H1 (cell line): ENCODE measurements around the gene WDR54. TPM values are rescaled to one million over a fixed set of nuclear protein-coding genes. Genes with fewer than 3 reads are reported as not detected.

ENCODE experiments used
- CTCF ChIA-PET: fragments of 300-600 bp; sonication (Branson Sonifier 250); formaldehyde crosslinking; loops from one replicate; lab custom pipeline; 2021; ENCODE audit not compliant: partially characterized antibody; lab: Charles Lee
- POLR2A ChIA-PET: fragments of 300-600 bp; sonication (Branson Sonifier 250); formaldehyde crosslinking; loops from one replicate; lab custom pipeline; 2021; ENCODE audit warnings: inconsistent platforms; ENCODE audit not compliant: partially characterized antibody; lab: Charles Lee
- DNase-seq, 2 experiments: peaks; one replicate each; pipeline versions ENCODE4 v3.0.0 to v3.0.0-alpha.2; 2010 to 2022; ENCODE audit warnings: low spot score in 2 of 2, low read depth in 1 of 2, mixed read lengths in 1 of 2
- FAIRE-seq: peaks from 2 replicates; lab custom pipeline; 2011; peaks lifted over from hg19 to GRCh38; lab: Jason Lieb, UNC
- H2AFZ ChIP-seq: 2 replicates; pipeline ENCODE4 v1.8.1; 2012; ENCODE audit warnings: low read length, inconsistent platforms
- H2AK5ac ChIP-seq: 2 replicates; pipeline ENCODE4 v1.6.1; 2013; ENCODE audit warnings: low read depth, low read length
- H2BK120ac ChIP-seq: replicated peaks from 2 replicates; pipeline ENCODE3; 2013; ENCODE audit warnings: low read depth, low read length, inconsistent platforms
- H2BK12ac ChIP-seq: 2 replicates; pipeline ENCODE4 v1.6.1; 2013; ENCODE audit warnings: low read depth, low read length
- H2BK15ac ChIP-seq: 2 replicates; pipeline ENCODE4 v1.6.1; 2013; ENCODE audit warnings: low read length
- H2BK20ac ChIP-seq: 2 replicates; pipeline ENCODE4 v1.6.1; 2013; ENCODE audit warnings: low read length
- H2BK5ac ChIP-seq: 2 replicates; pipeline ENCODE4 v1.6.1; 2013; ENCODE audit warnings: low read depth, low read length
- H3K14ac ChIP-seq: 2 replicates; pipeline ENCODE4 v1.6.1; 2013; ENCODE audit warnings: inconsistent platforms; ENCODE audit not compliant: insufficient read length
- H3K18ac ChIP-seq: 2 replicates; pipeline ENCODE4 v1.6.1; 2013; ENCODE audit warnings: low read length; ENCODE audit errors: extremely low read depth
- H3K23ac ChIP-seq: 2 replicates; pipeline ENCODE4 v1.6.1; 2013; ENCODE audit warnings: inconsistent platforms; ENCODE audit not compliant: insufficient read length
- H3K23me2 ChIP-seq: 2 replicates; pipeline ENCODE4 v1.6.1; 2013; ENCODE audit warnings: low read depth, low read length
- H3K27ac ChIP-seq: 2 replicates; pipeline ENCODE4 v1.6.1; 2011; ENCODE audit warnings: low read depth, low read length, inconsistent platforms
- H3K27me3 ChIP-seq, 4 experiments: replicated peaks in 1 of 4; 1 replicate in 1 of 4; 2 replicates in 3 of 4; pipeline versions ENCODE4 v1.6.1 to v1.8.1; 2011 to 2013; ENCODE audit warnings: low read length in 3 of 4, mild to moderate bottlenecking in 3 of 4, inconsistent platforms in 2 of 4, mixed read lengths in 2 of 4, moderate library complexity in 1 of 4; ENCODE audit not compliant: control insufficient read depth in 3 of 4, insufficient read depth in 3 of 4; ENCODE audit errors: extremely low read depth in 1 of 4
- H3K36me3 ChIP-seq, 4 experiments: 2 replicates each; pipeline versions ENCODE4 v1.6.1 to v1.8.1; 2011 to 2013; ENCODE audit warnings: mild to moderate bottlenecking in 4 of 4, low read length in 3 of 4, moderate library complexity in 2 of 4, control low read depth in 1 of 4, inconsistent platforms in 1 of 4; ENCODE audit not compliant: insufficient read depth in 4 of 4, control insufficient read depth in 2 of 4
- H3K4ac ChIP-seq: replicated peaks from 2 replicates; pipeline ENCODE3; 2013; ENCODE audit warnings: low read length, low read depth, mixed read lengths, inconsistent platforms; ENCODE audit not compliant: insufficient read length
- H3K4me1 ChIP-seq, 4 experiments: replicated peaks in 1 of 4; 1 replicate in 1 of 4; 2 replicates in 3 of 4; pipeline versions ENCODE4 v1.6.1 to v1.8.1; 2011 to 2013; ENCODE audit warnings: low read length in 3 of 4, inconsistent platforms in 2 of 4, mixed read lengths in 1 of 4; ENCODE audit not compliant: insufficient read depth in 4 of 4, control insufficient read depth in 3 of 4
- H3K4me2 ChIP-seq, 2 experiments: 2 replicates each; pipeline versions ENCODE4 v1.6.1 to v1.8.1; 2011 to 2013; ENCODE audit warnings: low read depth in 2 of 2, low read length in 2 of 2, control low read depth in 1 of 2, inconsistent platforms in 1 of 2, mild to moderate bottlenecking in 1 of 2; ENCODE audit not compliant: insufficient read depth in 1 of 2
- H3K4me3 ChIP-seq, 4 experiments: fragments of 200-600, 300-600 bp in 1 of 4; sonication (generic), shearing (Covaris generic), sonication (Bioruptor Twin) in 1 of 4; 2 replicates each; pipeline versions ENCODE4 v1.5.1 to v1.8.1; 2011 to 2016; ENCODE audit warnings: low read length in 4 of 4, low read depth in 3 of 4, control low read depth in 2 of 4, inconsistent platforms in 2 of 4, mild to moderate bottlenecking in 2 of 4, mixed read lengths in 1 of 4, moderate library complexity in 1 of 4; ENCODE audit not compliant: insufficient read depth in 2 of 4; ENCODE audit errors: extremely low read depth in 1 of 4
- H3K56ac ChIP-seq: replicated peaks from 2 replicates; pipeline ENCODE3; 2013; ENCODE audit warnings: low read depth, mild to moderate bottlenecking, mixed read lengths, low read length, inconsistent platforms; ENCODE audit not compliant: insufficient read length
- H3K79me1 ChIP-seq: 2 replicates; pipeline ENCODE4 v1.6.1; 2013; ENCODE audit warnings: low read depth, low read length, control low read depth
- H3K79me2 ChIP-seq, 2 experiments: 2 replicates each; pipeline versions ENCODE4 v1.6.1 to v1.8.1; 2012 to 2013; ENCODE audit warnings: low read length in 2 of 2, mild to moderate bottlenecking in 2 of 2, inconsistent platforms in 1 of 2; ENCODE audit not compliant: insufficient read depth in 2 of 2, control insufficient read depth in 1 of 2
- H3K9ac ChIP-seq, 4 experiments: replicated peaks in 1 of 4; 1 replicate in 1 of 4; 2 replicates in 3 of 4; pipeline versions ENCODE4 v1.6.1 to v1.8.1; 2011 to 2013; ENCODE audit warnings: low read depth in 3 of 4, low read length in 3 of 4, control low read depth in 2 of 4, mild to moderate bottlenecking in 2 of 4, moderate library complexity in 2 of 4, inconsistent platforms in 1 of 4; ENCODE audit errors: extremely low read depth in 1 of 4
- H3K9me3 ChIP-seq, 2 experiments: 2 replicates each; pipeline versions ENCODE4 v1.6.1 to v1.8.1; 2012 to 2013; ENCODE audit warnings: mild to moderate bottlenecking in 2 of 2, moderate library complexity in 2 of 2, control low read depth in 1 of 2, inconsistent platforms in 1 of 2, low read depth in 1 of 2, low read length in 1 of 2, mixed read lengths in 1 of 2; ENCODE audit not compliant: insufficient read depth in 2 of 2
- H4K20me1 ChIP-seq, 2 experiments: replicated peaks in 1 of 2; 2 replicates each; pipeline versions ENCODE3 to v1.8.1; 2011 to 2013; ENCODE audit warnings: inconsistent platforms in 2 of 2, low read length in 2 of 2, mild to moderate bottlenecking in 1 of 2; ENCODE audit not compliant: insufficient read depth in 2 of 2, control insufficient read depth in 1 of 2
- H4K5ac ChIP-seq: 2 replicates; pipeline ENCODE4 v1.6.1; 2013; ENCODE audit warnings: low read length, low read depth, mixed read lengths, inconsistent platforms; ENCODE audit not compliant: insufficient read length
- H4K8ac ChIP-seq: 2 replicates; pipeline ENCODE4 v1.8.0; 2013; ENCODE audit warnings: mild to moderate bottlenecking, moderate library complexity, low read length, inconsistent platforms; ENCODE audit not compliant: insufficient read depth; ENCODE audit errors: extremely low read depth
- H4K91ac ChIP-seq: replicated peaks from 2 replicates; pipeline ENCODE3; 2013; ENCODE audit warnings: low read length, mixed read lengths, inconsistent platforms; ENCODE audit not compliant: insufficient read length
- ATF3 ChIP-seq: IDR thresholded peaks from 2 replicates; pipeline ENCODE4 v1.6.1; 2011; ENCODE audit warnings: low read depth, mild to moderate bottlenecking, low read length; ENCODE audit not compliant: insufficient read depth
- CTBP2 ChIP-seq: IDR thresholded peaks from 2 replicates; pipeline ENCODE4 v1.7.0; 2011; ENCODE audit warnings: borderline replicate concordance, mild to moderate bottlenecking, moderate library complexity, mixed read lengths, low read length; ENCODE audit not compliant: insufficient read depth, insufficient read length
- JUND ChIP-seq: IDR thresholded peaks from 2 replicates; pipeline ENCODE4 v1.6.1; 2011; ENCODE audit warnings: mild to moderate bottlenecking, improper control_type of control experiment, low read length
- KDM1A ChIP-seq: fragments of 200-600, 300-600 bp; sonication (generic); IDR thresholded peaks from 2 replicates; pipeline ENCODE4 v1.7.1; 2016; ENCODE audit warnings: mild to moderate bottlenecking, low read length, borderline replicate concordance
- RBBP5 ChIP-seq: IDR thresholded peaks from 2 replicates; pipeline ENCODE4 v1.7.1; 2012; ENCODE audit warnings: low read depth, mild to moderate bottlenecking, inconsistent platforms, low read length, moderate library complexity, borderline replicate concordance
- TAF1 ChIP-seq: IDR thresholded peaks from 2 replicates; pipeline ENCODE4 v1.6.1; 2011; ENCODE audit warnings: mild to moderate bottlenecking, low read depth, low read length
- TAF7 ChIP-seq: optimal IDR thresholded peaks from 2 replicates; pipeline ENCODE3; 2011; ENCODE audit warnings: low read depth, mild to moderate bottlenecking, inconsistent platforms, low read length, moderate library complexity, borderline replicate concordance
- TBP ChIP-seq: IDR thresholded peaks from 2 replicates; pipeline ENCODE4 v1.6.1; 2011; ENCODE audit warnings: low read depth, low read length, improper control_type of control experiment
- ZNF274 ChIP-seq: IDR thresholded peaks from 2 replicates; pipeline ENCODE4 v1.7.0; 2012; ENCODE audit warnings: low read length, borderline replicate concordance; ENCODE audit errors: extremely low read depth
- WGBS, 2 experiments: shearing (Covaris generic) in 1 of 2; methylation state at CpG; one replicate each; pipeline versions ENCODE4 v1.1.6 to v1.1.7; 2013 to 2015; ENCODE audit warnings: low lambda C conversion rate in 2 of 2, mixed read lengths in 2 of 2, inconsistent platforms in 1 of 2, low coverage in 1 of 2, missing lambda C conversion rate in 1 of 2; ENCODE audit not compliant: insufficient replicate concordance in 2 of 2, insufficient coverage in 1 of 2, insufficient read length in 1 of 2; ENCODE audit errors: extremely low coverage in 1 of 2, missing lambda C conversion rate in 1 of 2; 5-methylcytosine and 5-hydroxymethylcytosine counted together
- polyA plus RNA-seq, 7 experiments: library from polyadenylated mRNA; depleted of rRNA in 3 of 7; stranded (reverse) in 5 of 7; unstranded in 2 of 7; fragments of >200 nt in 5 of 7; fragments of 200-250 nt in 2 of 7; gene quantifications; 1 replicate in 5 of 7; 2 replicates in 1 of 7; 4 replicates in 1 of 7; pipeline versions ENCODE4 v1.2.1 to v1.2.3, GENCODE V29; 2011 to 2013; ENCODE audit warnings: missing spikeins in 2 of 7, mixed read lengths in 2 of 7
- total RNA-seq: library from RNA; stranded (reverse); fragmentation: NEBNext Ultra II Directional; extraction: Animal tissue kit (Norgen Biotek cat#: 25700); gene quantifications from 2 replicates; pipeline ENCODE4 v1.2.1, GENCODE V29; 2021
- TF ChIP-seq, protein P1 (sequence below): IDR thresholded peaks from 2 replicates; pipeline ENCODE4 v1.6.1; 2012; ENCODE audit warnings: inconsistent platforms

Gene WDR54
- total and polyA plus RNA-seq, 2 of the 8 experiments (the other 6 are each of a cell fraction or from before 2014, with no cell fraction given), result 41.6 to 125 TPM

DNA sequence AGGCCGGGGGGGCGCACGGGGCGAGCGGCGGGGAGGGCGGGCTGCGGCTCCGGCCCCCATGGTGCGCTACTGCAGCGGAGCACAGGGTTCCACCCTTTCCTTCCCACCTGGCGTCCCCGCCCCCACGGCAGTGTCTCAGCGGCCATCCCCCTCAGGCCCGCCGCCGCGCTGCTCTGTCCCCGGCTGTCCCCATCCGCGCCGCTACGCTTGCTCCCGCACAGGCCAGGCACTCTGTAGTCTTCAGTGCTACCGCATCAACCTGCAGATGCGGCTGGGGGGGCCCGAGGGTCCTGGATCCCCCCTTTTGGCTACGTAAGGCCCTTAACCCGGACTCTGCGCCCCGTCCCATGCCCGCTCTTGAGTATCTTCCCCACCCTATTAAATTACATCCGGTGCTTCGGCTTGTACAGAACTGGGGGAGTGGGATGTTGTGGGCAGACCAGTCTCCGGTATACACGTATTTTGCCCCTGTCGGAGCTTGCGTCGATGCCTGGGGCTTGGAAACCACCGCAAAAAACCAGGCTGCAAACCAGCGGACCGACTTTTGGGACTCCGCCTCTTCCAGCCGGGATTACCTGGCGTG, 36.1 kb downstream of the WDR54 start:
- Histone ChIP-seq H2BK20ac (no peak overlapping the region), H2BK120ac (no peak overlapping the region), H2BK12ac (no peak overlapping the region), H3K36me3 (peaks cover 0 to 11% (median 1%) of the 10 kb centered on the region in 4 experiments; a peak in 3 of 8 replicates), H2BK5ac (peak overlapping the region; percentile 94), H3K18ac (peak overlapping the region; percentile 34; the same call in 1 of the 2 replicates), H4K8ac (peak overlapping the region; percentile 96), H3K27me3 (no peaks in the 10 kb centered on the region), H3K79me2 (peaks cover 0 to 9% of the 10 kb centered on the region in 2 experiments; a peak in 1 of 4 replicates), H3K9me3 (no peaks in the 10 kb centered on the region), H3K23ac (no peak overlapping the region), H4K91ac (peak overlapping the region; percentile 81), H2AFZ (peak overlapping the region; percentile 43; the same call in 1 of the 2 replicates), H3K14ac (no peak overlapping the region), H4K5ac (peak overlapping the region; percentile 71), H3K4me1 (peaks cover 0 to 10% (median 2%) of the 10 kb centered on the region in 4 experiments; a peak in 5 of 7 replicates), H4K20me1 (no peaks in the 10 kb centered on the region), H2AK5ac (0 out of 2 replicates have a peak overlapping the region, but pooled peaks have one; percentile 13), H3K79me1 (no peaks in the 10 kb centered on the region; the same call in 1 of the 2 replicates), H3K27ac (peak overlapping the region; percentile 95), H3K4me3 (peak overlapping the region; percentile 64 to 84 (median 84)), H3K56ac (peak overlapping the region; percentile 65), H2BK15ac (peak overlapping the region; percentile 37; the same call in 1 of the 2 replicates), H3K23me2 (peaks cover 16% of the 10 kb centered on the region; the same call in 1 of the 2 replicates), H3K4me2 (peak overlapping the region; percentile 91 to 93), H3K9ac (peak overlapping the region; percentile 68 to 93 (median 91)), H3K4ac (no peak overlapping the region)
- DNase-seq (peak in 1 of 2 experiments; percentile 88), FAIRE-seq (no peak)
- 2% methylated on average over 29 of the region's 46 CpGs; no CpG with 5 or more reads in 1 of the 2 experiments for WGBS, 2 experiments
- ChIA-PET CTCF (interaction anchor here (0.8 to 10.5 kb wide), 8 partner anchors 11 to 191 kb away, joined by 3 to 86 read pairs (median 9); partner anchors contain the start of genes CCDC142, MRPL53 and TTC31), POLR2A (interaction anchor here (0.7 to 10.5 kb wide), 19 partner anchors 9 to 276 kb away, joined by 3 to 89 read pairs (median 5); partner anchors contain the start of genes C2orf81, CCDC142, MRPL53 and MTHFD2)
- TF ChIP-seq ZNF274, result no peak
- peak; percentile 11 for TF ChIP-seq TAF7
- no peak for TF ChIP-seq ATF3
- no peak for TF ChIP-seq JUND
- peak; percentile 69 for TF ChIP-seq TBP
- TF ChIP-seq, protein P1, sequence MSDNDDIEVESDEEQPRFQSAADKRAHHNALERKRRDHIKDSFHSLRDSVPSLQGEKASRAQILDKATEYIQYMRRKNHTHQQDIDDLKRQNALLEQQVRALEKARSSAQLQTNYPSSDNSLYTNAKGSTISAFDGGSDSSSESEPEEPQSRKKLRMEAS, result peak; percentile 56; the same call in 1 of the 2 replicates
- 0 out of 2 replicates have a peak, but pooled peaks have one; percentile 29 for TF ChIP-seq RBBP5
- TF ChIP-seq KDM1A, result peak; percentile 11; the same call in 1 of the 2 replicates
- no peak for TF ChIP-seq CTBP2
- peak; percentile 87 for TF ChIP-seq TAF1
